Measurements from ENCODE around the gene HSD11B2.

The HSD11B2 gene

DNA sequence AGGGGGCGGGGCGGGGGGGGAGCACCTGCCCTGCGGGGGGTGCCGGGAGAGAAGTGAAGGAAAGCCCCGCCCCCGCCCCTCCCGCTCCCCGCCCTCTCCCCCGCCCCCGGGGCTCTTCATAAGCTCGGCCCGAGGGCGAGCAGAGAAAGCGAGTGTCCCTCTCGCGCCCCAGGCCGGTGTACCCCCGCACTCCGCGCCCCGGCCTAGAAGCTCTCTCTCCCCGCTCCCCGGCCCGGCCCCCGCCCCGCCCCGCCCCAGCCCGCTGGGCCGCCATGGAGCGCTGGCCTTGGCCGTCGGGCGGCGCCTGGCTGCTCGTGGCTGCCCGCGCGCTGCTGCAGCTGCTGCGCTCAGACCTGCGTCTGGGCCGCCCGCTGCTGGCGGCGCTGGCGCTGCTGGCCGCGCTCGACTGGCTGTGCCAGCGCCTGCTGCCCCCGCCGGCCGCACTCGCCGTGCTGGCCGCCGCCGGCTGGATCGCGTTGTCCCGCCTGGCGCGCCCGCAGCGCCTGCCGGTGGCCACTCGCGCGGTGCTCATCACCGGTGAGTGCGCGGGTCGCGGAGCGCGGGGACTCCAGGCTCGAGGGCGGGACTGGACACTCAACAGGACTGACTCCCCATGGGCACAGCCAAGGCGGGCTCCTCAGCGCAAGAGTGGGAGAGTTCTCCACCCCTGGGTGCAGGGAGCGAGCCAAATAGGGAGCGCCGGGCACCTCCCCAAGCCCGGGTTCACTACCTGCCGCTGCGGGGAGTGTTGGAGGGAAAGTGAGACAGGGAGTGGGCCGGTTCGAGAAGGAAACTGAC, at the start of gene HSD11B2:
HSD11B2 (plus strand) TSS at position 145 of the 798 bp plus-strand sequence; CDS start at position 273, 128 bp downstream.
- no peak for DNase-seq

DNA sequence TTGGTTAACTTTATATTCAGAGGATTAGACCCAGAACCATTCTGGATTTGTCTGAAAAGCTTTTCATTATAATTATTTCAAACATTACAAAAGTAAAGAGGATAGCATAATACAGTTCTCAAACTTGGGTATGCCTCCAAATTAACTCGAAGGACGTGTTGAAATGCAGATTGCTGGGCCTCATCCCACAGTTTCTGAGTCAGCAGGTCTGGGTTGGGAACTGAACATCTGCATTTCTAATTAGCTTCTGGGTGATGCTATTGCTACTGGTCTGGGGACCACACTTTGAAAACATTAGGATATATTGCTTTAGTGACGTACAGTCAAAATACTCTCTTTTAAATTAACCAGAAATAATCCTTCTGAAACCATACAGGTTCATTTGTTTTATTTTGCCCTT, 47.6 kb upstream of the HSD11B2 start:
- no peak for DNase-seq

GRCh38 chr16:67384778-67385510, 46.0 kb upstream of the HSD11B2 start:
- DNase-seq = no peak

- DNase-seq = no peak
Measured at GRCh38 chr16:67386861-67387455, 44.0 kb upstream of the HSD11B2 start.

DNA sequence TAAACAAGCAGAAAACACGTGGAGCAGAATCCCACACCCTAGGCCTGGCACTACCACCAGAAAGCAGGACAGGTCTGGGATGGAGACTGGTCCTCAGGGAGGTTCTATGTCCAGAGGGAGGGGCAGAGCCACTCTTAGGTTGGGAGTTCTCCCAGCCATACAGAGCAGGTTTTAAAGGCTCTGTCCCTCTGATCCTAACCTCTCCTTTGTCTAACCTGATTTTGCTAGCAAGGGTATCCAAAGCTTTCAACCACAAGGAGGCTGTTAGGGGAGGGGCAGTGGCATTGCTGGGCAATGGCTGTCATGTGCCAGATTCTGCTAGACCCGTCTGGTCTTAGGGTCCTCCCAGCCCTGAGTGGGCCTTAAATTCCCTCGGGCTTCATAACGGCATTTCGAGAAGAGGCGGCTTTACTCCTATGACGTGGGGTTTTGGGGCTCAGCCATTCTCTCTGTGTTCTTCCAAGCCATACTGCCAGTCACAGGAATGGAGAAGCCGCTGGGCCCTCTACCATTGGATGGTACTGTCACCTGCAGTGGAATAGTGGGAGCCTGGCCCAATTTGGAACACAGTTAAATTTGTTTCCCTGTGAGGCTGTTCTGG, 43.3 kb upstream of the HSD11B2 start:
- DNase-seq = no peak

- no peak for DNase-seq
Measured at GRCh38 chr16:67388191-67388590, 42.7 kb upstream of the HSD11B2 start.

DNA sequence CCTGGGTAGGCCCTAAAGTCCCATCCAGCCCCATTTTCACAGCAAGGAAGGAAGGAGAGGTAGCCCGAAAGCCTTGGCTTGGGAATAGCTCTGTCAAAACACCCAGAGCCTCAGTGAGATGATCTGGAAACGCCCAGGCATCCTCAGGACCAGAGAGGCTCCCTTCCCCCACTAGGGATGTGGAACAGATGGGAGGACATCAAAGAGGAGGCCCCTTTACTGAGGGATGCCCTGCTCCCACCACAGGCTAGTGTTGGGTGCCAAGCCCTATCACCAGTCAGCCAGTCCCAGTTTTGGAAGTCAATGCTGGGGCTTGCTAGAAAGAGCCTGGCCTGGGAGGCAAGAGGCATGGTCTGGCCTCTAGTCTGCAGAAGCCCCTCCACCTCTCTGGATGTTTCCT, 42.3 kb upstream of the HSD11B2 start:
- DNase-seq = peak in 1 of 2 experiments; percentile 24

DNA sequence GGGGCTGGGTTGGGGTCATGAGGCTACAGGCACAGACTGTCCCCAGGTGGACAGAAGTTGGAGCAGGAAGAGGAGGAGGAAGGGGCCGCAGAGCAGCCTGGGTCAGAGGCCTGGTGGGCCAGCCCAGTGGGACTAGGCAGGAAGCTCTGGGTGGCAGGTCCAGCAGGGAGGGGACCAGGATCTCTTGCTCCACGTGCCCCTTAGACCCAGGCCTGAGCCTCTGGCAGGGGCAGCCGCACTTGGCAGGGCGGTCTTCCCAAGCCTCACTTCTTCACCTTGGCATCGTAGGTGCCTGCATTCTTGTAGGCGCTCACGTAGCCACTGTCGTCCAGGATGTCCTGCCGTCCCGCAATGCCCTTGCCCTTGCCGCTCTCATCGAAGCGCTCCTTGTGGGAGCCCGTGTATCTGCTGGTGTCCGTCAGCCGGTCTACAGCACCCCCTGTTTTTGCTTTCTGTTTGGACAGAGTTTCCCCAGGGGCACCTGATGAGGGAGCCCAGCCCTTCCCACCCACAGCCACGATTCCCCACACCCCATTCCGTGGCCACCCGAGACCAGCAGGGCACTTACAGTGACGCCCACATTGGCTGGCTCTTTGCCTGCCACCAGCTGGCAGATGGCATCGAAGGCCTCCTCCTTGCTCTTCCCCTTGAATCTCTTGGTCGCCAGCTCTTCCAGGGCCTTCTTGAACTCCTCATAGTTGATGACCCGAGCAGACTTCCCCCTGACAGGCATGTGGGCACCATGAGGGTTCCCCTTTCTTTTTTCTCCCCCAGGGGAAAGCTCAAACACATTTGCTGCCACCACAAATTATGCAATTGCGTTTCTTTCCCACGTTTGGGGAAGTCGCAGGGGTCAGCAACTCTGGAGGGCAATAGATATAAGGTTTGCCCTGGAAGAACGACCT, 40.8 kb upstream of the HSD11B2 start:
- DNase-seq = peak in 1 of 2 experiments; percentile 23

GRCh38 chr16:67390816-67391423, 40.0 kb upstream of the HSD11B2 start:
- no peak for DNase-seq

- DNase-seq = peak in 1 of 2 experiments; percentile 45
Measured at GRCh38 chr16:67391424-67392300, 39.3 kb upstream of the HSD11B2 start.

DNA sequence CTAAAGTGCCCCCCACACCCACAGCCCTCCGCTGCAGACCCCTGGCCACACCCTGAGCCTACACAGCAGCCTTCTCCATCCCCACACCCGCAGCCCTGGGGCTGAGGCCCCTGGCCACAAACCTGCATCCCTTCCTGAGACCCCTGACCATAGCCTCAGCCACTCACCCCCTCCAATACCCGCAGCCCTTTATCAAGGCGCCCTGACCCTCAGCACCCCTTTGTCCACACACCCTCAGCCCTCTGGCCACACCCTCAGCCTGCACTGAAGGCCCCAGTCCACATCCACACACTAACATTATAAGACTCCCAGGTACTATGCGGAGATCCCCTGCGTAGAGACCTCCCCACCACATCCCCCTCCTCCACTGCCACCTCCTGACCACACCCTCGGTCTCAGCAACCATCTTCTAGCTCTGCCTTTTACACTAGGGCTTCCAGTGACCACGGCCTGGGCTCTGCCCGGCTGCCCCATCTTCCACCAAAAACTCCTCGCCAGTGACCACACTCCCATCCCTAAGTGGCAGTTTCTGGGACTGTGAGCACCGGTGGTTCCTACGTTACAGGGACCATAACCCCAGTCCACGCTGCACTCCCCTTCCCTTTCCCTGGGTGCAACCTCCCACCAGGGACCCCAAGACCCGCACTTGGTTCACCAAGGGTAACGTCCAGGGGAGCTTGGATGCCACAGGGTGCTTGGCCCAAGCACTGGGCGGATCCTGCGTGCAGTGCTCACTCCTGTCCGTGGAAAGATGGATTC, 38.4 kb upstream of the HSD11B2 start:
- no peak for DNase-seq

GRCh38 chr16:67393111-67393787, 37.7 kb upstream of the HSD11B2 start, which contains the start of gene TPPP3:
Gene TPPP3 (minus strand): TSS chr16:67393498. CDS start chr16:67391111, 2,387 bp downstream.
- no peak for DNase-seq

DNA sequence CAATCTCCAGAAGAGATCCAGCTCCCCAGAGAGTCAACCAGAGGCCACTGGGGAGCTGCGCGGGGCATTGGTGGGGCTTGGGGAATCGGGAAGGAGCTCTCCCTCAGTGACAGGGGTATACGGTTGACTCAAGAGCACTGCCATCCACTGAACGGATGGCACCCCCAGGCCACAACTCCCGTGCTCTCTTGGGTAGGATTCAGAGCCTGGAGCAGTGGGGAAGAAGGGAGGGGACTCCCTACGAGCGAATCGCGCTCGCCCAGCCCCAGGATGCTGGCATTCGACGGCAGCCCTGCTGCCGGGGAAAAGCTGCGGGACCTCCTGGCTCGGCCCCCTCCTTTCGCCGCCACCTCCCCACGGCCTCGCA, 37.1 kb upstream of the HSD11B2 start:
- no peak for DNase-seq

- DNase-seq = no peak
Measured at GRCh38 chr16:67394155-67395104, 36.5 kb upstream of the HSD11B2 start.

- no peak for DNase-seq
Measured at GRCh38 chr16:67395105-67395457, 35.8 kb upstream of the HSD11B2 start.

DNA sequence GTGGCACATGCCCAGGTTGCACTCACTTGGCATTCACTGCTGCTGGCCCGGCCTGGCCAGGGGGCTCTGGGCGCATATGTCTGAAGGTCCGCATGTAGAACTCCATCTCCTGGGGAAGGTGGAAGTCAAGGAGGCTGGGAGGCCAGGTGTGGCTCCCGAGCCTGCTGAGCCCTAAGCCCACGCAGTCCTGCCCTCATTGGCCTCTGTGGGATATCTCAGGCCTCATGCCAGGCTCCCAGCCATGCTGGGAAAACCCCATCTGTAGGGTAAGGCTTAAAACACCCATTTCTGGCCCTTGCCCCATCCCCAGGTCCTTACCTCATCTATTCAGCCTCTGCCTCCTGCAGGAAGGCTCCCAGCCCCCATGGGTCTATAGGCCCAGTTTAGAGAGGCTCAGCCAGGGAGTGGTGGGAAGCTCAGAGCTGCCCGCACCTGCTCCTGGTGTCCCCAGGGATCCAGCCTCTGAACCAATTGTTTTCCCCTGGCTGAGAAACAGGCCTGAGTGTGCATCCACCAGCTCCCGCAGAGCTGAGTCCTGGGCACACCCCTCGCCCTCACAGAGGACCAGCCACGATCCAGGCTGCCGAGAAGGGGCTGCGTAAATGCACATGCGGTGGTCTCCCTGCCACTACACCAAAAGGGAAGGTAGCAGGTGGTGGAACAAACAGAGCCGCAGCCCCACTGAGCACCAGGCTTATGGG, 35.3 kb upstream of the HSD11B2 start:
- DNase-seq = no peak
